Osteoblast (primary cell): ENCODE results near the gene DNASE1L3. TPM values are rescaled to one million over a fixed set of nuclear protein-coding genes. Genes with fewer than 3 reads are reported as not detected.

ENCODE experiments used
- DNase-seq: peaks from one replicate; pipeline ENCODE4 v3.0.0; 2011; ENCODE audit warnings: low spot score, mixed read lengths; ENCODE audit not compliant: insufficient read length; ENCODE audit errors: missing footprints
- H2AFZ ChIP-seq: 2 replicates; pipeline ENCODE4 v1.6.0; 2011; ENCODE audit warnings: mild to moderate bottlenecking, low read length
- H3K27ac ChIP-seq: 2 replicates; pipeline ENCODE4 v1.5.1; 2011; ENCODE audit warnings: mild to moderate bottlenecking, low read depth, low read length, moderate library complexity
- H3K27me3 ChIP-seq: 2 replicates; pipeline ENCODE4 v1.6.0; 2012; ENCODE audit warnings: mild to moderate bottlenecking, control low read depth, inconsistent platforms, low read length, moderate library complexity; ENCODE audit not compliant: insufficient read depth
- H3K36me3 ChIP-seq: 2 replicates; pipeline ENCODE4 v1.5.1; 2011; ENCODE audit warnings: mild to moderate bottlenecking, low read length, control low read depth, moderate library complexity; ENCODE audit not compliant: insufficient read depth
- H3K4me1 ChIP-seq: 2 replicates; pipeline ENCODE4 v1.5.1; 2011; ENCODE audit warnings: mild to moderate bottlenecking, low read length, control low read depth, moderate library complexity; ENCODE audit not compliant: insufficient read depth
- H3K4me2 ChIP-seq: 2 replicates; pipeline ENCODE4 v1.6.0; 2011; ENCODE audit warnings: mild to moderate bottlenecking, low read length; ENCODE audit not compliant: insufficient read depth
- H3K4me3 ChIP-seq: fragments of 200-600 bp; sonication (generic); 3 replicates; pipeline ENCODE4 v1.5.1; 2012; ENCODE audit warnings: mild to moderate bottlenecking, low read length, inconsistent platforms; ENCODE audit not compliant: insufficient read depth
- H3K79me2 ChIP-seq: 2 replicates; pipeline ENCODE4 v1.6.0; 2012; ENCODE audit warnings: mild to moderate bottlenecking, low read length, control low read depth, inconsistent platforms; ENCODE audit not compliant: insufficient read depth
- H3K9me3 ChIP-seq: 2 replicates; pipeline ENCODE4 v1.5.1; 2011; ENCODE audit warnings: low read depth, low read length, control low read depth
- H4K20me1 ChIP-seq: 2 replicates; pipeline ENCODE4 v1.6.0; 2012; ENCODE audit warnings: mild to moderate bottlenecking, low read length, control low read depth; ENCODE audit not compliant: insufficient read depth
- CTCF ChIP-seq: IDR thresholded peaks from 2 replicates; pipeline ENCODE4 v1.5.1; 2011; ENCODE audit warnings: mild to moderate bottlenecking, low read depth, low read length, moderate library complexity; ENCODE audit errors: extremely low read depth
- total RNA-seq: library from RNA; depleted of rRNA; stranded (reverse); fragments of >200 nt; gene quantifications from 2 replicates; pipeline ENCODE4 v1.2.3, GENCODE V29; 2012

Gene DNASE1L3
- total RNA-seq, 1 donor = not detected

DNA sequence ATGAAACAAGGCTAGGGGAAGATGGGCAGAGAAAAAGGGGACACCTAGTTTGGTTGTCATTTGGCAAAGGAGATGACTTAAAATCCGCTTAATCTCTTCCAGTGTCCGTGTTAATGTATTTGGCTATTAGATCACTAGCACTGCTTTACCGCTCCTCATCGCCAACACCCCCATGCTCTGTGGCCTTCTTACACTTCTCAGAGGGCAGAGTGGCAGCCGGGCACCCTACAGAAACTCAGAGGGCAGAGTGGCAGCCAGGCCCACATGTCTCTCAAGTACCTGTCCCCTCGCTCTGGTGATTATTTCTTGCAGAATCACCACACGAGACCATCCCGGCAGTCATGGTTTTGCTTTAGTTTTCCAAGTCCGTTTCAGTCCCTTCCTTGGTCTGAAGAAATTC lies 39.6 kb downstream of the DNASE1L3 start:
- Histone ChIP-seq H2AFZ (no peak overlapping the region), H3K4me3 (no peak overlapping the region), H3K27me3 (no peaks in the 10 kb centered on the region), H3K79me2 (no peaks in the 10 kb centered on the region), H4K20me1 (peaks cover 18% of the 10 kb centered on the region), H3K36me3 (peaks cover 46% of the 10 kb centered on the region), H3K4me1 (peaks cover 22% of the 10 kb centered on the region), H3K9me3 (no peaks in the 10 kb centered on the region), H3K27ac (no peak overlapping the region), H3K4me2 (no peak overlapping the region)
- no peak for TF ChIP-seq CTCF
- DNase-seq = peak; percentile 75

DNA sequence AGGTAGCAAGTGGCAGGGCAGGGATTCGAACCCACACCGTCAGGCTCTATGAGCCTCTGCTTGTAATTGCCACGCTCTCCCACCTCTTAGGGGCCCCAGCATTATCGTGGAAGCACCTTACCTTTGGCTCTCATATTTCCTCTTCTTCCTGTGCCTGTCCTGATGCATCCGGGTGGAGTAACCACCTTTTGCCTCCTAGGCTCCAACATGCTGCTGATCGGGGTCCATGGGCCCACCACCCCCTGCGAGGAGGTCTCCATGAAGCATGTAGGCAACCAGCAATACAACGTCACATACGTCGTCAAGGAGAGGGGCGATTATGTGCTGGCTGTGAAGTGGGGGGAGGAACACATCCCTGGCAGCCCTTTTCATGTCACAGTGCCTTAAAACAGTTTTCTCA lies 40.4 kb downstream of the DNASE1L3 start:
- peaks cover 18% of the 10 kb centered on the region for H4K20me1 ChIP-seq
- peaks cover 21% of the 10 kb centered on the region for H3K4me1 ChIP-seq
- no peaks in the 10 kb centered on the region for H3K9me3 ChIP-seq
- H3K27me3 ChIP-seq = no peaks in the 10 kb centered on the region
- H2AFZ ChIP-seq = no peak overlapping the region
- no peak overlapping the region for H3K4me3 ChIP-seq
- no peak overlapping the region for H3K4me2 ChIP-seq
- TF ChIP-seq CTCF = no peak
- H3K27ac ChIP-seq = no peak overlapping the region
- no peak for DNase-seq
- H3K79me2 ChIP-seq = no peaks in the 10 kb centered on the region
- peaks cover 52% of the 10 kb centered on the region for H3K36me3 ChIP-seq

DNA sequence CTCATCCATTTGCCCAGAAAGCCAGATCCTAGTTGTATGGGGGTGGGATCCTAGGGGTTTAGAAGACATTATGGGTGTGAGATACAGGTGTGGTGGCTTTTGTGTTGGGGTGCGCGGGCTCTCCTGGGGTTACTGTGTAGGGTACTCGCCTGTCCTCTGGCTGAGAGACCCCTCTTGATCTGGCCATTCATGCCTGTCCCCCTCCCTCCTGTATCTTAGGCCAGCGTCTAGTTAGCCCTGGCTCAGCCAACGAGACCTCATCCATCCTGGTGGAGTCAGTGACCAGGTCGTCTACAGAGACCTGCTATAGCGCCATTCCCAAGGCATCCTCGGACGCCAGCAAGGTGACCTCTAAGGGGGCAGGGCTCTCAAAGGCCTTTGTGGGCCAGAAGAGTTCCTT lies 41.4 kb downstream of the DNASE1L3 start:
- no peak for TF ChIP-seq CTCF
- Histone ChIP-seq H3K4me2 (no peak overlapping the region), H4K20me1 (peaks cover 21% of the 10 kb centered on the region), H3K9me3 (no peaks in the 10 kb centered on the region), H3K4me3 (no peak overlapping the region), H3K36me3 (peaks cover 59% of the 10 kb centered on the region), H3K4me1 (peaks cover 24% of the 10 kb centered on the region), H3K27ac (no peak overlapping the region), H3K27me3 (no peaks in the 10 kb centered on the region), H3K79me2 (no peaks in the 10 kb centered on the region), H2AFZ (no peak overlapping the region)
- DNase-seq = peak; percentile 30

- H3K79me2 ChIP-seq = no peaks in the 10 kb centered on the region
- H3K27me3 ChIP-seq = no peaks in the 10 kb centered on the region
- no peak overlapping the region for H2AFZ ChIP-seq
- H3K36me3 ChIP-seq = peaks cover 67% of the 10 kb centered on the region
- H3K9me3 ChIP-seq = no peaks in the 10 kb centered on the region
- peaks cover 32% of the 10 kb centered on the region for H3K4me1 ChIP-seq
- no peak overlapping the region for H3K4me2 ChIP-seq
- no peak for TF ChIP-seq CTCF
- no peak for DNase-seq
- peaks cover 21% of the 10 kb centered on the region for H4K20me1 ChIP-seq
- no peak overlapping the region for H3K27ac ChIP-seq
- no peak overlapping the region for H3K4me3 ChIP-seq
Observed at GRCh38 chr3:58168498-58168897, 42.3 kb downstream of the DNASE1L3 start.
